NB4 (cell line): ENCODE data around the gene AIFM2.

ENCODE experiments used
- MAX ChIP-seq: IDR thresholded peaks from 2 replicates; pipeline ENCODE4 v1.6.1; 2011; ENCODE audit warnings: low read depth, low read length
- POLR2A ChIP-seq: IDR thresholded peaks from 2 replicates; pipeline ENCODE4 v1.6.1; 2011; ENCODE audit warnings: mild to moderate bottlenecking; ENCODE audit not compliant: insufficient read length; ENCODE audit errors: extremely low read depth

- TF ChIP-seq POLR2A: no peak
- TF ChIP-seq MAX: no peak
Measured at GRCh38 chr10:70111496-70111895, 21.1 kb downstream of the AIFM2 start.
